HG02763 (cell line): ENCODE data around the gene RNF214.
"Not testable (repeated sequence)": the region's sequence is repeated elsewhere in the genome, so short reads cannot be mapped to it uniquely, and the experiment has no call there.

Experiments used
- ATAC-seq: cut with Tn5 transposase; IDR thresholded peaks from one replicate; pipeline ENCODE4 v1.9.1; 2021; ENCODE audit warnings: mild to moderate bottlenecking, moderate library complexity; ENCODE audit not compliant: unreplicated experiment

Gene RNF214

GRCh38 chr11:117229931-117230285, 2.6 kb upstream of the RNF214 start:
- no peak for ATAC-seq

- no peak for ATAC-seq
Measured at GRCh38 chr11:117230286-117230961, 2.0 kb upstream of the RNF214 start.

GRCh38 chr11:117230999-117231841, 1.3 kb upstream of the RNF214 start:
- ATAC-seq, result no peak

- ATAC-seq, result no peak
Measured at GRCh38 chr11:117231842-117232091, 704 bp upstream of the RNF214 start, which contains the start of gene PCSK7. PCSK7 (minus strand) TSS chr11:117232073; CDS start chr11:117229844, 2,229 bp downstream.

GRCh38 chr11:117232911-117233409, 489 bp downstream of the RNF214 start:
- no peak for ATAC-seq

- ATAC-seq, result no peak
Measured at GRCh38 chr11:117238221-117238620, 5.8 kb downstream of the RNF214 start.

- ATAC-seq, result no peak
Measured at GRCh38 chr11:117239295-117239694, 6.8 kb downstream of the RNF214 start.

- ATAC-seq, result no peak
Measured at GRCh38 chr11:117248341-117248740, 15.9 kb downstream of the RNF214 start.

- no peak for ATAC-seq
Measured at GRCh38 chr11:117249571-117249970, 17.1 kb downstream of the RNF214 start.

- ATAC-seq, result no peak
Measured at GRCh38 chr11:117251506-117251905, 19.0 kb downstream of the RNF214 start.

GRCh38 chr11:117255966-117256365, 23.5 kb downstream of the RNF214 start:
- ATAC-seq, result no peak

- no peak for ATAC-seq
Measured at GRCh38 chr11:117256573-117256972, 24.1 kb downstream of the RNF214 start.

- no peak for ATAC-seq
Measured at GRCh38 chr11:117258576-117258975, 26.1 kb downstream of the RNF214 start.

GRCh38 chr11:117259417-117259816, 26.9 kb downstream of the RNF214 start:
- no peak for ATAC-seq

- ATAC-seq, result not testable (repeated sequence)
Measured at GRCh38 chr11:117264624-117265323, 32.3 kb downstream of the RNF214 start.

GRCh38 chr11:117265745-117266144, 33.3 kb downstream of the RNF214 start:
- ATAC-seq, result no peak

- no peak for ATAC-seq
Measured at GRCh38 chr11:117269856-117270255, 37.4 kb downstream of the RNF214 start.

GRCh38 chr11:117271208-117271607, 38.7 kb downstream of the RNF214 start:
- ATAC-seq, result no peak

- not testable (repeated sequence) for ATAC-seq
Measured at GRCh38 chr11:117272175-117272574, 39.7 kb downstream of the RNF214 start.

GRCh38 chr11:117273550-117274289, 41.2 kb downstream of the RNF214 start:
- no peak for ATAC-seq

GRCh38 chr11:117278347-117278746, 45.9 kb downstream of the RNF214 start:
- no peak for ATAC-seq
